ENCODE data around the gene TRABD2B.
A peak's percentile ranks its signal among the peaks of the same experiment; 100 is the strongest.

Gene TRABD2B

GRCh38 chr1:47997289-47998200, at the start of gene TRABD2B:
TSS of gene TRABD2B (minus strand) at chr1:47997385.
- peak; percentile 17 for DNase-seq

GRCh38 chr1:48044311-48044710, 47.1 kb upstream of the TRABD2B start:
- DNase-seq = no peak

- DNase-seq = no peak
Observed at GRCh38 chr1:48043622-48044021, 46.4 kb upstream of the TRABD2B start.

- DNase-seq = no peak
Observed at GRCh38 chr1:48040154-48040553, 43.0 kb upstream of the TRABD2B start.

GRCh38 chr1:48039088-48040054, 42.2 kb upstream of the TRABD2B start:
- DNase-seq = no peak

- no peak for DNase-seq
Observed at GRCh38 chr1:48038270-48038767, 41.1 kb upstream of the TRABD2B start.

GRCh38 chr1:48036710-48037355, 39.6 kb upstream of the TRABD2B start:
- no peak for DNase-seq

GRCh38 chr1:48035371-48036141, 38.4 kb upstream of the TRABD2B start:
- no peak for DNase-seq

- DNase-seq = no peak
Observed at GRCh38 chr1:48033495-48034045, 36.4 kb upstream of the TRABD2B start.

GRCh38 chr1:48031676-48032075, 34.5 kb upstream of the TRABD2B start:
- no peak for DNase-seq

- DNase-seq = no peak
Observed at GRCh38 chr1:48030696-48031365, 33.6 kb upstream of the TRABD2B start.

GRCh38 chr1:48030211-48030610, 33.0 kb upstream of the TRABD2B start:
- DNase-seq = no peak

GRCh38 chr1:48028218-48029069, 31.3 kb upstream of the TRABD2B start:
- no peak for DNase-seq

GRCh38 chr1:48027533-48027835, 30.3 kb upstream of the TRABD2B start:
- no peak for DNase-seq

- no peak for DNase-seq
Observed at GRCh38 chr1:48026701-48027532, 29.7 kb upstream of the TRABD2B start.

GRCh38 chr1:48026275-48026674, 29.1 kb upstream of the TRABD2B start:
- DNase-seq = no peak

- no peak for DNase-seq
Observed at GRCh38 chr1:48025076-48025475, 27.9 kb upstream of the TRABD2B start.

- no peak for DNase-seq
Observed at GRCh38 chr1:48023488-48023887, 26.3 kb upstream of the TRABD2B start.

- DNase-seq = no peak
Observed at GRCh38 chr1:48022306-48022705, 25.1 kb upstream of the TRABD2B start.
